HL-60 (cell line): ENCODE results near the gene ATXN7L2.

ENCODE experiments used
- CTCF ChIP-seq: IDR thresholded peaks from one replicate; pipeline ENCODE4 v1.5.1; 2011; ENCODE audit warnings: low read length, control low read depth, inconsistent platforms; ENCODE audit not compliant: insufficient read depth
- GABPA ChIP-seq: IDR thresholded peaks from 2 replicates; pipeline ENCODE4 v1.6.1; 2012; ENCODE audit warnings: low read depth
- POLR2AphosphoS5 ChIP-seq: IDR thresholded peaks from 2 replicates; pipeline ENCODE4 v1.6.1; 2012; ENCODE audit warnings: low read depth
- REST ChIP-seq: IDR thresholded peaks from 2 replicates; pipeline ENCODE4 v1.6.1; 2012; ENCODE audit warnings: low read depth; ENCODE audit not compliant: insufficient replicate concordance
- SPI1 ChIP-seq: IDR thresholded peaks from 2 replicates; pipeline ENCODE4 v1.6.1; 2012; ENCODE audit warnings: low read depth, mild to moderate bottlenecking, borderline replicate concordance

- no peak for TF ChIP-seq CTCF
- no peak for TF ChIP-seq GABPA
- TF ChIP-seq REST = no peak
- no peak for TF ChIP-seq POLR2AphosphoS5
- TF ChIP-seq SPI1 = no peak; the same call in 1 of the 2 replicates
These were observed 17.3 kb downstream of the ATXN7L2 start for GRCh38 chr1:109500941-109501381.
